Activated naive CD4-positive, alpha-beta T cell treated with anti-CD3 and anti-CD28 coated beads, Interleukin-2, amount 10 ng/mL, durations not matched to agents 7 days and 5 days (primary cell): ENCODE data around the gene RPS19.

Experiments
- CTCF ChIA-PET: fragments of 350-600 bp; sonication (Branson Sonifier 250); formaldehyde crosslinking; loops from one replicate; lab custom pipeline; 2021; ENCODE audit warnings: antibody characterized with exemption; lab: Charles Lee
- DNase-seq: peaks from one replicate; pipeline ENCODE4 v3.0.0-alpha.2; 2020
- H3K27ac Mint-ChIP-seq: one replicate; pipeline ENCODE4 v1.8.0; 2021; ENCODE audit warnings: mild to moderate bottlenecking, moderate library complexity, mixed read lengths
- H3K27me3 Mint-ChIP-seq: one replicate; pipeline ENCODE4 v1.8.0; 2021; ENCODE audit warnings: mild to moderate bottlenecking, mixed read lengths
- H3K36me3 Mint-ChIP-seq: one replicate; pipeline ENCODE4 v1.8.0; 2021; ENCODE audit warnings: mixed read lengths
- H3K4me1 Mint-ChIP-seq: one replicate; pipeline ENCODE4 v1.8.0; 2021; ENCODE audit warnings: mixed read lengths
- H3K4me3 Mint-ChIP-seq: one replicate; pipeline ENCODE4 v1.8.0; 2021; ENCODE audit warnings: mild to moderate bottlenecking, moderate library complexity, mixed read lengths
- H3K9me3 Mint-ChIP-seq: one replicate; pipeline ENCODE4 v1.8.0; 2021; ENCODE audit warnings: mixed read lengths

The RPS19 gene

DNA sequence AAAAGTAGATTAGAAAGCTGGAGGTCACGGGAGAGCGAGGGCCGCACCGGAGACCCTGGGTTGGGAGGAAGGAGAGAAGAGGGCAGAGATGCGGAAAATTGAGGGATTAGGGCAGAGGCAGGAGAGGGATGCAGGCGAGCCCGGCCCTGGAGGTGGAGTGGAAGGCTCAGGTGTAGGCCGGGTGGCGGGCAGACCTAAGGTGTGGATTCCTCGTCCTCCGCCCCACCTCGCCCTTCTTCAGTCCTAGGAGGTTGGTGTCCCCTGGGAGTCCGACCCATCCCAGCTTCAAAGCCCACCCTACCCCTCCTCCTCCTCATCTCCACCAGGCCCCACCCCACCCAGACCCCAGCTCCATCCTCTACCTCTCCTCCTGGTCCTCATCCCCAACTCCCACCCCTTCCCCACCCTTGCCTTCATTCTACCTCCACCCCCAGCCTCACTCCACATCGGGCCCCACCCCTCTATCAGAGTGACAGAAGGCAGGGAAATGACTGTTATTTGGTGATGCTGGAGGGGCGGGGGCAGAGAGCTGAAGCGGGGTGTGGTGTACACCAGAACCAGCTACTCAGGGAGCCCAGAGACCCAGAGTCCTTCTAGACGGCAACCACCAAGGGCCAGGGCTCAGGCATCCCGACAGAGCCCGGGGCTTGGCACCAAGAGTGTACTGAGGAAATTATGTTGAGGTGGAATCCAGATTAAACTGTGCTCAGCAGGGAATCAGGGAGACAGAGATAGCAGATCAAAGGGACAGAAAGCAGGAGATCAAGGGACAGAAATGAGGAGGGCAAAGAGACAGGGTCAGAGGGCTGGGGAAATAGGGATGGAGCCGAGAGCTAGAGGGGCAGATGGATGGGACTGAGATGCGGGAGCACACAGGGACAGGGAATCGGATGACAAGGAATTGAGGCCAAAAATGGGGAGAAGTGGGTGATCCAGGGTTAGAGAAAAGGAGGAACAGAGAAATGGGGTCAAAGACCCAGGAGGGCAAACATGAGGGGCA is 61.8 kb downstream of the RPS19 start:
- Mint-ChIP-seq H3K9me3 (no peaks in the 10 kb centered on the region), H3K4me3 (no peak overlapping the region), H3K4me1 (peaks cover 10% of the 10 kb centered on the region), H3K27ac (no peak overlapping the region), H3K27me3 (peaks cover 27% of the 10 kb centered on the region), H3K36me3 (no peaks in the 10 kb centered on the region)
- CTCF ChIA-PET = no interaction called here
- DNase-seq = no peak
